ENCODE results near the gene PEX3. TPM values are rescaled to one million over a fixed set of nuclear protein-coding genes. Genes with fewer than 3 reads are reported as not detected.
"Not testable (repeated sequence)": the region's sequence is repeated elsewhere in the genome, so short reads cannot be mapped to it uniquely, and the experiment has no call there.

PEX3 gene
- total and polyA plus RNA-seq, 9 donors, result 12.0 to 29.3 (median 18.1) TPM

- Histone ChIP-seq H3K27me3 (no peaks in the 10 kb centered on the region), H3K4me3 (no peak overlapping the region), H3K9me3 (no peaks in the 10 kb centered on the region), H3K36me3 (no peaks in the 10 kb centered on the region), H3K4me1 (ENCODE audit: insufficient read depth) (peaks cover 2% of the 10 kb centered on the region), H3K27ac (no peak overlapping the region)
- 96 to 98% (median 97%) methylated on average over 2 of the region's 2 CpGs for WGBS, 3 donors
- intact Hi-C loops (cut with DNase I), result no loop called here
- TF ChIP-seq POLR2A (IDR thresholded peaks at IDR 0.05), result no peak
- TF ChIP-seq EP300 (IDR thresholded peaks at IDR 0.05), result no peak
- no peak for TF ChIP-seq CTCF (IDR thresholded peaks at IDR 0.05)
- DNase-seq, result no peak
Measured at GRCh38 chr6:143505537-143505936, 54.9 kb downstream of the PEX3 start.

- H3K9me3 ChIP-seq, result no peaks in the 10 kb centered on the region
- 91 to 97% (median 96%) methylated on average over 6 of the region's 6 CpGs for WGBS, 3 donors
Measured at GRCh38 chr6:143506199-143506598, 55.6 kb downstream of the PEX3 start.

GRCh38 chr6:143506620-143507019 is 56.0 kb downstream of the PEX3 start:
- intact Hi-C loops (cut with DNase I), result no loop called here

More at GRCh38 chr6:143506199-143506598, 55.6 kb downstream of the PEX3 start:
- H3K4me1 ChIP-seq (ENCODE audit: insufficient read depth), result peaks cover 2% of the 10 kb centered on the region
- no peaks in the 10 kb centered on the region for H3K36me3 ChIP-seq
- H3K4me3 ChIP-seq, result no peak overlapping the region
- no peak for DNase-seq
- intact Hi-C loops (cut with DNase I), result no loop called here
- H3K27me3 ChIP-seq, result no peaks in the 10 kb centered on the region
- TF ChIP-seq CTCF (IDR thresholded peaks at IDR 0.05) (no peak), EP300 (IDR thresholded peaks at IDR 0.05) (no peak)
- no peak overlapping the region for H3K27ac ChIP-seq

GRCh38 chr6:143507358-143508145 is 56.9 kb downstream of the PEX3 start:
- WGBS, 3 donors, result 88 to 89% (median 89%) methylated on average over 6 of the region's 6 CpGs
- Histone ChIP-seq H3K4me1 (ENCODE audit: insufficient read depth) (peaks cover 2% of the 10 kb centered on the region), H3K4me3 (no peak overlapping the region), H3K36me3 (no peaks in the 10 kb centered on the region), H3K9me3 (no peaks in the 10 kb centered on the region), H3K27ac (no peak overlapping the region), H3K27me3 (no peaks in the 10 kb centered on the region)
- TF ChIP-seq POLR2A (IDR thresholded peaks at IDR 0.05), result no peak
- TF ChIP-seq CTCF (IDR thresholded peaks at IDR 0.05), result no peak
- TF ChIP-seq EP300 (IDR thresholded peaks at IDR 0.05), result no peak
- intact Hi-C loops (cut with DNase I), result no loop called here
- no peak for DNase-seq

More at GRCh38 chr6:143506620-143507019, 56.0 kb downstream of the PEX3 start:
- WGBS, 3 donors, result 87 to 95% (median 90%) methylated on average over 2 of the region's 2 CpGs
- DNase-seq, result no peak
- Histone ChIP-seq H3K4me3 (no peak overlapping the region), H3K27ac (no peak overlapping the region), H3K9me3 (no peaks in the 10 kb centered on the region), H3K27me3 (no peaks in the 10 kb centered on the region), H3K4me1 (ENCODE audit: insufficient read depth) (peaks cover 2% of the 10 kb centered on the region), H3K36me3 (no peaks in the 10 kb centered on the region)
- TF ChIP-seq EP300 (IDR thresholded peaks at IDR 0.05) (no peak), CTCF (IDR thresholded peaks at IDR 0.05) (no peak), POLR2A (IDR thresholded peaks at IDR 0.05) (no peak)

- DNase-seq, result peak in 1 of 5 donors; percentile 23
- H3K9me3 ChIP-seq; H3K27ac ChIP-seq; H3K36me3 ChIP-seq; H3K4me1 ChIP-seq (ENCODE audit: insufficient read depth); intact Hi-C loops (cut with DNase I); H3K27me3 ChIP-seq: not testable (repeated sequence)
- peak overlapping the region; percentile 88 for H3K4me3 ChIP-seq
- 90 to 93% (median 92%) methylated on average over 13 of the region's 13 CpGs for WGBS, 3 donors
Measured at GRCh38 chr6:143510326-143510725, 59.7 kb downstream of the PEX3 start.

Data from ovary (tissue), 9 donors.